AML-193 (cell line): ENCODE measurements around the gene EPDR1.
A peak's percentile ranks its signal among the peaks of the same experiment; 100 is the strongest.

Experiments used
- DNase-seq, 2 experiments: peaks; one replicate each; lab custom pipeline; 2025; lab: John Stamatoyannopoulos, UW

Gene EPDR1

GRCh38 chr7:37920305-37920848 is at the start of gene EPDR1:
EPDR1 (plus strand) TSS chr7:37920640; CDS start chr7:37920940, 300 bp downstream.
- peak; percentile 76 to 82 for DNase-seq

GRCh38 chr7:37882086-37882485 is 38.4 kb upstream of the EPDR1 start:
- DNase-seq = no peak

GRCh38 chr7:37893359-37893758 is 27.1 kb upstream of the EPDR1 start:
- no peak for DNase-seq

GRCh38 chr7:37894671-37895070 is 25.8 kb upstream of the EPDR1 start:
- DNase-seq = no peak

- no peak for DNase-seq
Observed at GRCh38 chr7:37899712-37900247, 20.7 kb upstream of the EPDR1 start.

GRCh38 chr7:37901236-37901827 is 19.1 kb upstream of the EPDR1 start:
- DNase-seq = peak; percentile 38

GRCh38 chr7:37901890-37902524 is 18.4 kb upstream of the EPDR1 start:
- no peak for DNase-seq

GRCh38 chr7:37908221-37908788 is 12.1 kb upstream of the EPDR1 start:
- no peak for DNase-seq

- no peak for DNase-seq
Observed at GRCh38 chr7:37912756-37913155, 7.7 kb upstream of the EPDR1 start.

- peak; percentile 37 to 58 for DNase-seq
Observed at GRCh38 chr7:37915438-37915837, 5.0 kb upstream of the EPDR1 start.

GRCh38 chr7:37916017-37916672 is 4.3 kb upstream of the EPDR1 start:
- no peak for DNase-seq

- DNase-seq = peak; percentile 63 to 67
Observed at GRCh38 chr7:37916673-37917660, 3.5 kb upstream of the EPDR1 start, which contains the start of gene SFRP4. SFRP4 (minus strand) TSS chr7:37916817; CDS start chr7:37916537, 280 bp downstream.

GRCh38 chr7:37918526-37918925 is 1.9 kb upstream of the EPDR1 start:
- no peak for DNase-seq

GRCh38 chr7:37920849-37921805 is 687 bp downstream of the EPDR1 start:
- DNase-seq = peak; percentile 44 to 61

- no peak for DNase-seq
Observed at GRCh38 chr7:37921876-37922275, 1.4 kb downstream of the EPDR1 start.

- DNase-seq = no peak
Observed at GRCh38 chr7:37923996-37924395, 3.6 kb downstream of the EPDR1 start.

- no peak for DNase-seq
Observed at GRCh38 chr7:37924491-37925041, 4.1 kb downstream of the EPDR1 start.

- DNase-seq = no peak
Observed at GRCh38 chr7:37925620-37926019, 5.2 kb downstream of the EPDR1 start.

- DNase-seq = peak; percentile 21 to 36
Observed at GRCh38 chr7:37927773-37928444, 7.5 kb downstream of the EPDR1 start.
